GM21619 (cell line): ENCODE results near the gene SH3YL1.

Source experiments
- ATAC-seq: cut with Tn5 transposase; IDR thresholded peaks from one replicate; pipeline ENCODE4 v1.9.1; 2021; ENCODE audit not compliant: unreplicated experiment

Gene SH3YL1

GRCh38 chr2:282371-283263, 18.8 kb upstream of the SH3YL1 start:
- ATAC-seq: no peak

GRCh38 chr2:281381-281780, 17.5 kb upstream of the SH3YL1 start:
- ATAC-seq: no peak

GRCh38 chr2:280650-281110, 16.8 kb upstream of the SH3YL1 start:
- no peak for ATAC-seq

- ATAC-seq: no peak
Observed at GRCh38 chr2:279956-280649, 16.3 kb upstream of the SH3YL1 start.

- no peak for ATAC-seq
Observed at GRCh38 chr2:279366-279765, 15.5 kb upstream of the SH3YL1 start.

- ATAC-seq: no peak
Observed at GRCh38 chr2:278927-279320, 15.1 kb upstream of the SH3YL1 start.

- no peak for ATAC-seq
Observed at GRCh38 chr2:278312-278926, 14.6 kb upstream of the SH3YL1 start.

GRCh38 chr2:275466-275865, 11.6 kb upstream of the SH3YL1 start:
- peak; percentile 94 for ATAC-seq

- ATAC-seq: no peak
Observed at GRCh38 chr2:274503-274902, 10.7 kb upstream of the SH3YL1 start.

- ATAC-seq: no peak
Observed at GRCh38 chr2:273333-273732, 9.5 kb upstream of the SH3YL1 start.

GRCh38 chr2:271917-272316, 8.1 kb upstream of the SH3YL1 start:
- no peak for ATAC-seq

GRCh38 chr2:270861-271260, 7.0 kb upstream of the SH3YL1 start:
- no peak for ATAC-seq

- no peak for ATAC-seq
Observed at GRCh38 chr2:269356-270030, 5.7 kb upstream of the SH3YL1 start.

GRCh38 chr2:268323-268722, 4.5 kb upstream of the SH3YL1 start:
- ATAC-seq: no peak

- peak; percentile 87 for ATAC-seq
Observed at GRCh38 chr2:264493-265468, 949 bp upstream of the SH3YL1 start, which contains the start of gene ACP1. TSS of gene ACP1 (plus strand) at chr2:264947. CDS start at chr2:264965, 18 bp downstream.

- no peak for ATAC-seq
Observed at GRCh38 chr2:263022-263738, 652 bp downstream of the SH3YL1 start.

GRCh38 chr2:262117-262516, 1.7 kb downstream of the SH3YL1 start:
- no peak for ATAC-seq

- no peak for ATAC-seq
Observed at GRCh38 chr2:260507-261161, 3.2 kb downstream of the SH3YL1 start.
